A673 (cell line): ENCODE measurements around the gene CHST12. TPM values are rescaled to one million over a fixed set of nuclear protein-coding genes. Genes with fewer than 3 reads are reported as not detected.

Source experiments
- BruUV-seq: library from RNA; stranded (reverse); fragments of 400-500 nt; replicated peaks from 2 replicates; lab custom pipeline; 2021; lab: Mats Ljungman, UMichigan
- CTCF ChIA-PET: fragments of 300-600 bp; sonication (Branson Sonifier 250); formaldehyde crosslinking; loops from one replicate; lab custom pipeline; 2022; ENCODE audit warnings: antibody characterized with exemption; lab: Charles Lee
- POLR2A ChIA-PET: fragments of 300-600 bp; sonication (Branson Sonifier 250); formaldehyde crosslinking; loops from one replicate; lab custom pipeline; 2022; ENCODE audit warnings: antibody characterized with exemption; ENCODE audit not compliant: low non-redundant PET; lab: Charles Lee
- DNase-seq: peaks from one replicate; pipeline ENCODE4 v3.0.0-alpha.2; 2015; ENCODE audit warnings: low spot score
- H3K27ac ChIP-seq: fragments of 200-600 bp; sonication (generic); 2 replicates; pipeline ENCODE4 v1.5.1; 2016; ENCODE audit warnings: mixed run types, low read depth, mild to moderate bottlenecking, mixed read lengths, antibody characterized with exemption, low read length; ENCODE audit not compliant: poor library complexity, severe bottlenecking
- H3K27me3 ChIP-seq: fragments of 200-600 bp; sonication (generic); replicated peaks from 2 replicates; pipeline ENCODE4 v1.6.1; 2017; ENCODE audit warnings: mixed run types, low read depth, mild to moderate bottlenecking, mixed read lengths, antibody characterized with exemption, low read length; ENCODE audit not compliant: insufficient read depth, poor library complexity
- H3K36me3 ChIP-seq: fragments of 200-600 bp; sonication (generic); 2 replicates; pipeline ENCODE4 v1.6.1; 2016; ENCODE audit warnings: mixed run types, mild to moderate bottlenecking, mixed read lengths, antibody characterized with exemption, low read length; ENCODE audit not compliant: insufficient read depth, poor library complexity, severe bottlenecking
- H3K4me1 ChIP-seq: fragments of 200-600 bp; sonication (generic); 2 replicates; pipeline ENCODE4 v1.6.1; 2017; ENCODE audit warnings: mixed run types, mild to moderate bottlenecking, mixed read lengths, antibody characterized with exemption, low read length; ENCODE audit not compliant: insufficient read depth, poor library complexity, severe bottlenecking
- H3K4me3 ChIP-seq: fragments of 200-600 bp; sonication (generic); 2 replicates; pipeline ENCODE4 v1.5.1; 2016; ENCODE audit warnings: low read depth, mixed run types, mild to moderate bottlenecking, mixed read lengths, low read length; ENCODE audit not compliant: poor library complexity, severe bottlenecking
- H3K9me3 ChIP-seq: fragments of 200-600 bp; sonication (generic); 2 replicates; pipeline ENCODE4 v1.6.1; 2016; ENCODE audit warnings: mixed run types, low read depth, mild to moderate bottlenecking, mixed read lengths, antibody characterized with exemption, low read length; ENCODE audit not compliant: poor library complexity, severe bottlenecking
- CTCF ChIP-seq: fragments of 300-800, 200-600 bp; sonication (generic); conservative IDR thresholded peaks from 2 replicates; pipeline ENCODE4 v1.5.1; 2017; ENCODE audit warnings: low read depth, mild to moderate bottlenecking, antibody characterized with exemption, low read length, moderate library complexity, mixed read lengths
- EZH2 ChIP-seq: fragments of 200-600 bp; sonication (generic); IDR thresholded peaks from 2 replicates; pipeline ENCODE4 v1.6.1; 2017; ENCODE audit warnings: borderline replicate concordance, low read depth, mild to moderate bottlenecking, mixed read lengths, antibody characterized with exemption, low read length; ENCODE audit not compliant: poor library complexity, severe bottlenecking
- intact Hi-C: fragments of 100-400 bp; cut with micrococcal nuclease; formaldehyde crosslinking; loops from one replicate; pipeline ENCODE4 v1.10.0; 2022; ENCODE audit not compliant: unreplicated experiment
- total RNA-seq: library from RNA; stranded (reverse); gene quantifications from 2 replicates; pipeline ENCODE4 v1.2.3, GENCODE V29; 2021

Gene CHST12
- total RNA-seq, 1 experiment from 2014 or later: 21.8 TPM

GRCh38 chr7:2409745-2410414 lies 6.5 kb downstream of the CHST12 start:
- no peaks in the 10 kb centered on the region for H3K9me3 ChIP-seq
- no peak overlapping the region for H3K27ac ChIP-seq
- H3K4me1 ChIP-seq: no peaks in the 10 kb centered on the region
- no peaks in the 10 kb centered on the region for H3K27me3 ChIP-seq
- H3K36me3 ChIP-seq: no peaks in the 10 kb centered on the region
- DNase-seq: peak; percentile 33
- no TSS peak for BruUV-seq
- H3K4me3 ChIP-seq: no peak overlapping the region
- intact Hi-C loops: no loop called here
- ChIA-PET CTCF (no interaction called here), POLR2A (no interaction called here)
- TF ChIP-seq CTCF (no peak), EZH2 (no peak)

GRCh38 chr7:2411049-2411448 lies 7.6 kb downstream of the CHST12 start:
- H3K4me3 ChIP-seq: no peak overlapping the region
- intact Hi-C loops: no loop called here
- no peaks in the 10 kb centered on the region for H3K27me3 ChIP-seq
- no peaks in the 10 kb centered on the region for H3K4me1 ChIP-seq
- CTCF ChIA-PET: interaction anchor here (0.6 kb wide), 1 partner anchor 10 kb away, joined by 6 read pairs; no protein-coding TSS in a partner anchor
- no peaks in the 10 kb centered on the region for H3K9me3 ChIP-seq
- no peak overlapping the region for H3K27ac ChIP-seq
- TF ChIP-seq EZH2: no peak
- POLR2A ChIA-PET: interaction anchor here (0.7 kb wide), 1 partner anchor 150 kb away, joined by 3 read pairs; no protein-coding TSS in a partner anchor
- no TSS peak for BruUV-seq
- H3K36me3 ChIP-seq: no peaks in the 10 kb centered on the region
- no peak for DNase-seq

GRCh38 chr7:2411815-2412586 lies 8.6 kb downstream of the CHST12 start:
- Histone ChIP-seq H3K27me3 (no peaks in the 10 kb centered on the region), H3K9me3 (no peaks in the 10 kb centered on the region), H3K27ac (no peak overlapping the region), H3K4me1 (no peaks in the 10 kb centered on the region), H3K36me3 (no peaks in the 10 kb centered on the region), H3K4me3 (no peak overlapping the region)
- DNase-seq: no peak
- intact Hi-C loops: no loop called here
- TF ChIP-seq EZH2 (no peak), CTCF (no peak)
- POLR2A ChIA-PET: interaction anchor here (0.7 kb wide), 1 partner anchor 150 kb away, joined by 3 read pairs; no protein-coding TSS in a partner anchor
- BruUV-seq: no TSS peak
- CTCF ChIA-PET: no interaction called here
